ENCODE results near the gene FOXP1. TPM values are rescaled to one million over a fixed set of nuclear protein-coding genes. Genes with fewer than 3 reads are reported as not detected.

FOXP1 gene
- total RNA-seq, 2 experiments from 2014 or later, result 178 TPM

- H3K27me3 Mint-ChIP-seq, result no peaks in the 10 kb centered on the region
- H3K4me3 Mint-ChIP-seq, result peak overlapping the region; percentile 31
- ATAC-seq (ENCODE audit: low read depth) (no peak), DNase-seq (no peak)
- peaks cover 68% of the 10 kb centered on the region for H3K4me1 Mint-ChIP-seq
- no peak overlapping the region for H3K27ac Mint-ChIP-seq
- peaks cover 56% of the 10 kb centered on the region for H3K36me3 Mint-ChIP-seq
- H3K9me3 Mint-ChIP-seq, result no peaks in the 10 kb centered on the region
- POLR2A ChIA-PET, result no interaction called here
Observed at GRCh38 chr3:71104976-71105375, 478.6 kb downstream of the FOXP1 start.

DNA sequence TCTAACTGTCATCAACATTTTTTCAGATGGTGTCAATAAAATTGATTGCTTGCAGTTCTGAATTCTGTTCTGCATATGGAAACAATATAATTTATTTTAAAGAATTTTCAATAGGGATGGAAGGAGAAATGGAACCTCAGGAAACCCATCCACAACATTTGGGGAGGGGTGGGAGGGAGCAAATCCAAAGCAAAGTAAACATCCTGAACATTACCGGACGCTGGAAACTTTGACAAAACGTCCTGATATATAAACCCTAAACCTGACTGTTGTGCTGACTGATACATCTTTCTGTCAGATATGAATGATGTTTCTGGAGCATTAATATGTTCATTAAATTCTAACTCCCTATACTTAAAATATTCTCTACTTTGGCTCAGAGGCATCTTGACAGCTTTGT, 479.0 kb downstream of the FOXP1 start:
- ATAC-seq (ENCODE audit: low read depth) (no peak), DNase-seq (no peak)
- H3K4me1 Mint-ChIP-seq, result peaks cover 69% of the 10 kb centered on the region
- H3K4me3 Mint-ChIP-seq, result no peak overlapping the region
- peak overlapping the region; percentile 59 for H3K27ac Mint-ChIP-seq
- POLR2A ChIA-PET, result no interaction called here
- H3K9me3 Mint-ChIP-seq, result no peaks in the 10 kb centered on the region
- peaks cover 56% of the 10 kb centered on the region for H3K36me3 Mint-ChIP-seq
- H3K27me3 Mint-ChIP-seq, result no peaks in the 10 kb centered on the region

- peak overlapping the region; percentile 59 for H3K27ac Mint-ChIP-seq
- no peak overlapping the region for H3K4me3 Mint-ChIP-seq
- no peak for DNase-seq
- peaks cover 66% of the 10 kb centered on the region for H3K4me1 Mint-ChIP-seq
- H3K9me3 Mint-ChIP-seq, result no peaks in the 10 kb centered on the region
- peaks cover 52% of the 10 kb centered on the region for H3K36me3 Mint-ChIP-seq
- no peak for ATAC-seq (ENCODE audit: low read depth)
- no peaks in the 10 kb centered on the region for H3K27me3 Mint-ChIP-seq
- POLR2A ChIA-PET, result no interaction called here
Observed at GRCh38 chr3:71104121-71104541, 479.4 kb downstream of the FOXP1 start.

DNA sequence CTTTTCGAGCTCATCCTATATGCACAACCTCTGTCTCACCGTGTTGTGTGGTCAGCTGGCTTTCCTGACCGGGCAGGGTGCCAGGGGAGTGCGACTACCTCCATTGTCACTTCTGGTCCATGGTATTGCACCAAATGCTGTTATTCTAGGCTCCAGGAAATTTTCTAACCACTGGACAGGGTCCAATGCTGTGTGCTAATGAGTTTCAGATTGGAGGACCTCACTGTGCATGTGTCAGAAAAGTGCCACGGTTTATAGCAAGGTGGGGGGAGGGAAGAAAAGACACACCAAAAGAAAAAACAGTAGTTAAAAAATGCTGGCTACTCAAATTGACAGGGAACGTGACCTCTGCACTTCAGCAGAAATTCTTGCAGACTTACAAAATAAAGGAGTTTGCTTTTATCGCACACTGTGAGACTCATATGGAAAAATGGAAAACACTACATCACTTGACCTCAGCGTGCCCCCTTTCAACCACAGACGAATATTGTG, 480.1 kb downstream of the FOXP1 start:
- POLR2A ChIA-PET, result no interaction called here
- Mint-ChIP-seq H3K4me3 (no peak overlapping the region), H3K9me3 (no peaks in the 10 kb centered on the region), H3K27me3 (no peaks in the 10 kb centered on the region), H3K36me3 (peaks cover 46% of the 10 kb centered on the region), H3K4me1 (peaks cover 64% of the 10 kb centered on the region), H3K27ac (peak overlapping the region; percentile 54)
- no peak for DNase-seq
- ATAC-seq (ENCODE audit: low read depth), result no peak

DNA sequence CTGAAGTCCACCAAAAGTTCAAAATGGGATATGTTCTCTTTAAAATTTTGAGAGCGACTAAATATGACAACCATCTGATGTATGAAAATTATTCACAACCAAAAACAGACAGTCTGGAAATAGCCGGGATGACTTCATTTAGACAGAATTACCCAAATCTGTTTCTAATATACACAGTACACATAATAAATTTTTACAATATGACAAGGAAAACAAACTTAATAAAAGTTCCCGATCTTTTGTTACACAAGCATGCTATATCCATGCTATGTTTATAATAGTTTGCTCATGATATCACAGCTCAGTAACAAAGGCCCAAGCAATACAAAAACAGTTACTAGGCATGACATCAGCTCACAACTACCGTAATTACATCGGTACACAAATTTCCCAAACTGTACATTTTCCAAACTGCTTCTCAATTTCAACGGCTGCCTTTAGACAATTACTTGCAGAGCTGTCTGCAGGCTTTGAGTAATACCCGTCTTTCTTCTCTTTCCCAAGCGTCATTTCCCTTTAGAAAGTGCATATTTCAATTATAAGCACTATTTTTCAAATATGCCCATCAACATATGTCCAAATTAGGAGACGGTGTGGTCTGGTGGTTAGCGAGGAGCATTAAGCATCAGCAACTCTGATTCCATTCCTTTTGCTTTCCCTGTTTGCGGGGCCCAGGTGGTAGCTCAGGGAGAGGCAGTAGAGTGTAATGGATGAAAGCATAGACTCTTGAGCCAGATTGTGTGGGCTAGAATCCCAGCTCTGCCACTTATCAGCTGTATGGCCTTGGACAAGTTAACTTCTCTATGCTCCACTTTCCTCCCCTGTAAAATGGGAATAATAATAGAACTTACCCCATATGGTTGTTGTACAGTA, 481.2 kb downstream of the FOXP1 start:
- no peak for ATAC-seq (ENCODE audit: low read depth)
- Mint-ChIP-seq H3K9me3 (no peaks in the 10 kb centered on the region), H3K27me3 (no peaks in the 10 kb centered on the region), H3K4me1 (peaks cover 61% of the 10 kb centered on the region), H3K36me3 (peaks cover 42% of the 10 kb centered on the region), H3K4me3 (no peak overlapping the region), H3K27ac (peak overlapping the region; percentile 36)
- POLR2A ChIA-PET, result interaction anchor here (0.6 kb wide), 1 partner anchor 25 kb away, joined by 3 read pairs; no protein-coding TSS in a partner anchor
- no peak for DNase-seq

DNA sequence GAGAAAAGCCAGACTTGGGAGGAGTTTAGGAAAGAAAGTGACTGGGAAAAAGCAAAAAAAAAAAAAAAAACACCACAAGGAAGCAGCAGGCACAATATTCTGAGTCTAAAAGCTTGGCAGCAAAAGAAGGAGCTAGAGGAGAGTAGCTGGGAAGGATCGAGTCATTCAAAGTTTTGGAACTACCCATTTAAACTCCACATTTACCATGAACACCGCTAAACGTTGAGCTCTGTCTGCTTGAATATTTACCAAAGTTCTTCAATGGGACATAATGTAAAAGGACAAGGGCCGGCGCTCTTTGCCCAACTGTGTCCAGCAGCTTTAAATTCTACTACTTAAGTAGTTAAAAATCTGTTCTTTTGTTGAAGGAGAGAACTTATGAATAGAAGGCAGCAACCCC, 481.9 kb downstream of the FOXP1 start:
- Mint-ChIP-seq H3K27me3 (no peaks in the 10 kb centered on the region), H3K4me1 (peaks cover 65% of the 10 kb centered on the region), H3K36me3 (peaks cover 45% of the 10 kb centered on the region), H3K4me3 (no peak overlapping the region), H3K9me3 (no peaks in the 10 kb centered on the region), H3K27ac (no peak overlapping the region)
- POLR2A ChIA-PET, result interaction anchor here (0.6 kb wide), 1 partner anchor 26 kb away, joined by 3 read pairs; no protein-coding TSS in a partner anchor
- DNase-seq (no peak), ATAC-seq (ENCODE audit: low read depth) (no peak)

DNA sequence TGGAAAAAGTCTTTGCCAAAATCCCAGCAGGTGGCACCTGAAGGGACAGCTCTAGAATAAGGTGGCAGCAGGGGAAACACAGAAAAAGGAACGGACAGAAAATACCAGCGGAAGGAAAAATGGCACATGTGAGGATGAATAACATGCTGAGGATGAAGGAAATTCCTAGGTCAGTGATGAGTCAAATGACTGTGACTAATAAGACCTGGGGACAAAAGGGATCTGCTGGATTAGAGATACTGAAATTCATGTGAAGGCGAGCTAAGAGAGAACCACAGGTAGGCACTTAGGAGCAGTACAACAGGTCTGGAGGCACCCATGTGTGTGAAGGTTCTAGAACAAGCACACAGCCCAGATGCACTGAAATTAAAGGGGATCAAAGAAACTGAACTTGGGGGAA, 482.5 kb downstream of the FOXP1 start:
- H3K4me1 Mint-ChIP-seq, result peaks cover 71% of the 10 kb centered on the region
- H3K27me3 Mint-ChIP-seq, result no peaks in the 10 kb centered on the region
- H3K27ac Mint-ChIP-seq, result peak overlapping the region; percentile 5
- peaks cover 50% of the 10 kb centered on the region for H3K36me3 Mint-ChIP-seq
- H3K9me3 Mint-ChIP-seq, result no peaks in the 10 kb centered on the region
- POLR2A ChIA-PET, result no interaction called here
- ATAC-seq (ENCODE audit: low read depth) (no peak), DNase-seq (no peak)
- H3K4me3 Mint-ChIP-seq, result no peak overlapping the region

DNA sequence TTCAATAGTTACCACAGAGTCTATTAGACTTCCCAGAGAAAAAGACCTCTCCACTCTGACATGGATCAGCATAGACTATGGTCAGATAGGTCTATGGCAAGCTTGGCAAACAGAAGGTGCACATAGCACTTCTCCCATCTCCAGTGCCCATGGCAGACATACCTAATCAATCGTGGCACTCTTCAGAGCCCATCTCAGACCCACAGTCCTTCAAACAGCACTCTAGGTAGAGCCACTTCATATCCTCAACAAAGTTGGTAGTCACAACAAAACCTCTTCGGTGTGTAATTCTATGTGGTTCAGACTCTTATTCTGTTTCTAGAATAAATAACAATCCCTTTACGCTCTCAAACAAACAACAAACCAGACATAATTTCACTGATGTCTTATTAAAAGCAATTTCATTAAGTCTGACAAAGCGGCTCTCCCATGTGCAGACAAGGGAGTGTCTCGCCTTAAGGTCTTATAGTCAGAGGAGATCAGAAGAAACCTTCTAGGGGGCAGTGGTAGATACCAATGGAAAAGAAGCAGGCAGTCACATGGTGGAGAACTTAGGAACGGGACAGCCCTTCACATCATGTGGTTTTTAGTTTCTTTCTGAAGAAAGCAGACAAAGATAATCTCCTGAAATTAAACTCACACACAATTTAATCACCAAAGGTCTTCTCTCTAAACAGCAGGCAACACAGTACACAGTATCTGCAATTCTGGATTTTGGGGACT, 483.4 kb downstream of the FOXP1 start:
- Mint-ChIP-seq H3K36me3 (peaks cover 51% of the 10 kb centered on the region), H3K27ac (peak overlapping the region; percentile 22)
- POLR2A ChIA-PET, result interaction anchor here (0.6 kb wide), 1 partner anchor 470 kb away, joined by 3 read pairs; no protein-coding TSS in a partner anchor

DNA sequence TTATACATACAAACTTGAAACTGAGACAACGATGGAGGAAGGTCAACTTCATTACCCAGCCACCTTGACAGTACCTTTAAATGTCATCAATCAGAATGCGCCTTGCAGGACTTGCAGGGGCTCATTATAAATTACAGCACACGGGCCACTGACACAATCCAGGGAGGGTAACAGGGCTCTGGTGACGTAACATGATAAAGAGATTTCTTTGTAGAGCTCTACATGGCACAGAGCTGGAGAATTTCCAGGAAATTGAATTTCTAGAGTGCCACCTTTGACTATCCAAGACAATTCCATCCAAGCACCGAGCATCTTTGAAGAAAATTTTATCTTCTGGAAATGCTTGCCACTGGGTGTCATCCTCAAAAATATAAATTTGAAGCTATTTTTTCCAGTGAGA, 486.0 kb downstream of the FOXP1 start:
- Mint-ChIP-seq H3K4me3 (no peak overlapping the region), H3K27me3 (no peaks in the 10 kb centered on the region), H3K36me3 (peaks cover 40% of the 10 kb centered on the region), H3K27ac (no peak overlapping the region), H3K9me3 (no peaks in the 10 kb centered on the region), H3K4me1 (peaks cover 62% of the 10 kb centered on the region)
- POLR2A ChIA-PET, result no interaction called here
- DNase-seq (no peak), ATAC-seq (ENCODE audit: low read depth) (no peak)

More for the DNA sequence above, 483.4 kb downstream of the FOXP1 start:
- no peaks in the 10 kb centered on the region for H3K27me3 Mint-ChIP-seq
- H3K4me1 Mint-ChIP-seq, result peaks cover 69% of the 10 kb centered on the region
- DNase-seq (no peak), ATAC-seq (ENCODE audit: low read depth) (peak; percentile 53)
- no peaks in the 10 kb centered on the region for H3K9me3 Mint-ChIP-seq
- peak overlapping the region; percentile 6 for H3K4me3 Mint-ChIP-seq

- peak overlapping the region; percentile 34 for H3K27ac Mint-ChIP-seq
- ATAC-seq (ENCODE audit: low read depth) (no peak), DNase-seq (no peak)
- H3K27me3 Mint-ChIP-seq, result no peaks in the 10 kb centered on the region
- peaks cover 52% of the 10 kb centered on the region for H3K4me1 Mint-ChIP-seq
- POLR2A ChIA-PET, result no interaction called here
- no peak overlapping the region for H3K4me3 Mint-ChIP-seq
- H3K9me3 Mint-ChIP-seq, result no peaks in the 10 kb centered on the region
- peaks cover 29% of the 10 kb centered on the region for H3K36me3 Mint-ChIP-seq
Observed at GRCh38 chr3:71095511-71096291, 487.8 kb downstream of the FOXP1 start.

GRCh38 chr3:71094658-71095209, 488.8 kb downstream of the FOXP1 start:
- no peaks in the 10 kb centered on the region for H3K27me3 Mint-ChIP-seq
- DNase-seq (no peak), ATAC-seq (ENCODE audit: low read depth) (no peak)
- H3K36me3 Mint-ChIP-seq, result peaks cover 29% of the 10 kb centered on the region
- no peak overlapping the region for H3K27ac Mint-ChIP-seq
- H3K9me3 Mint-ChIP-seq, result no peaks in the 10 kb centered on the region
- no peak overlapping the region for H3K4me3 Mint-ChIP-seq
- POLR2A ChIA-PET, result interaction anchor here (0.5 kb wide), 1 partner anchor 36 kb away, joined by 3 read pairs; no protein-coding TSS in a partner anchor
- H3K4me1 Mint-ChIP-seq, result peaks cover 49% of the 10 kb centered on the region

GRCh38 chr3:71092665-71093064, 490.9 kb downstream of the FOXP1 start:
- Mint-ChIP-seq H3K27me3 (no peaks in the 10 kb centered on the region), H3K4me1 (peaks cover 60% of the 10 kb centered on the region), H3K4me3 (peak overlapping the region; percentile 14), H3K9me3 (no peaks in the 10 kb centered on the region), H3K36me3 (peaks cover 38% of the 10 kb centered on the region), H3K27ac (peak overlapping the region; percentile 18)
- DNase-seq (no peak), ATAC-seq (ENCODE audit: low read depth) (no peak)
- POLR2A ChIA-PET, result no interaction called here

DNA sequence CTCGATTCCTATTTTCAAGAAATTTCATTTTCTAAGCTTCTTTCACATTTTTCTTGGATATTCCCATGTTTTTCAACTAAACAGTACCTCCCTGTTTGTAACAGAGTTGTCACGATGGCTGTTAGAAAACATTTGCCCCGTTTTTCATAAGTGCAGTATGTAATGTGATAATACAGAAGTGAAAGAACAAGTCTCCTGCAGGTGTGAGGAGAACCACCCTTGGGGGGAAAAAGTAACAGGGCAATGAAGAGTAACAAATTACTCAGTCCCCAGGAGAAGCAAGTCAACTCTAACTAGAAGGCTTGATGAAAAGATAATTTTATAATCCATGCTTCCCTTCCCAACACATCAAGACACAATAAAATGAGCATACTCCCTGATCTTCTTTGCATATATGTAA, 493.3 kb downstream of the FOXP1 start:
- H3K9me3 Mint-ChIP-seq, result no peaks in the 10 kb centered on the region
- DNase-seq (no peak), ATAC-seq (ENCODE audit: low read depth) (no peak)
- peaks cover 22% of the 10 kb centered on the region for H3K36me3 Mint-ChIP-seq
- H3K27ac Mint-ChIP-seq, result peak overlapping the region; percentile 10
- H3K27me3 Mint-ChIP-seq, result no peaks in the 10 kb centered on the region
- H3K4me3 Mint-ChIP-seq, result no peak overlapping the region
- POLR2A ChIA-PET, result interaction anchor here (1.1 kb wide), 1 partner anchor 40 kb away, joined by 4 read pairs; no protein-coding TSS in a partner anchor
- H3K4me1 Mint-ChIP-seq, result peaks cover 55% of the 10 kb centered on the region
